Smooth muscle cell of the umbilical artery (primary cell): ENCODE data around the gene PROC. TPM values are rescaled to one million over a fixed set of nuclear protein-coding genes. Genes with fewer than 3 reads are reported as not detected.

ENCODE experiments used
- total RNA-seq: library from RNA; depleted of rRNA; stranded (reverse); fragments of >200 nt; gene quantifications from 2 replicates; pipeline ENCODE4 v1.2.3, GENCODE V29; 2014

Gene PROC
- not detected in 2 replicates for total RNA-seq

GRCh38 chr2:127418300-127419111, at the start of gene PROC:
Gene PROC, plus strand, starts transcription at chr2:127418427. Its CDS starts 1,516 bp downstream, at chr2:127419943.

GRCh38 chr2:127387655-127388422, 30.4 kb upstream of the PROC start, which contains the start of gene MAP3K2:
Gene MAP3K2, minus strand, starts transcription at chr2:127387975. Its CDS starts 44,846 bp downstream, at chr2:127343129.

Other genes with a start within 250 kb of the PROC start
- gene CYP27C1, start 198.1 kb upstream of the PROC start, total RNA-seq = not detected in 2 replicates
- 45.1 and 52.1 TPM in 2 replicates for gene ERCC3, start 124.3 kb upstream of the PROC start, total RNA-seq
- 50.2 and 52.0 TPM in 2 replicates for gene MAP3K2, start 30.5 kb upstream of the PROC start, total RNA-seq
- 35.6 and 53.1 TPM in 2 replicates for gene IWS1, start 108.1 kb downstream of the PROC start, total RNA-seq
- 0.09 and 0.59 TPM in 2 replicates for gene MYO7B, start 117.3 kb downstream of the PROC start, total RNA-seq
- gene GPR17, start 227.7 kb downstream of the PROC start, total RNA-seq = not detected in 2 replicates